LNCAP (cell line): ENCODE measurements around the gene HDAC10.

Experiments used
- TF ChIP-seq, protein P1 (sequence below): fragments of 450-650 bp; IDR thresholded peaks from 2 replicates; pipeline ENCODE4 v1.5.1; 2017; ENCODE audit warnings: mild to moderate bottlenecking

Gene HDAC10

DNA sequence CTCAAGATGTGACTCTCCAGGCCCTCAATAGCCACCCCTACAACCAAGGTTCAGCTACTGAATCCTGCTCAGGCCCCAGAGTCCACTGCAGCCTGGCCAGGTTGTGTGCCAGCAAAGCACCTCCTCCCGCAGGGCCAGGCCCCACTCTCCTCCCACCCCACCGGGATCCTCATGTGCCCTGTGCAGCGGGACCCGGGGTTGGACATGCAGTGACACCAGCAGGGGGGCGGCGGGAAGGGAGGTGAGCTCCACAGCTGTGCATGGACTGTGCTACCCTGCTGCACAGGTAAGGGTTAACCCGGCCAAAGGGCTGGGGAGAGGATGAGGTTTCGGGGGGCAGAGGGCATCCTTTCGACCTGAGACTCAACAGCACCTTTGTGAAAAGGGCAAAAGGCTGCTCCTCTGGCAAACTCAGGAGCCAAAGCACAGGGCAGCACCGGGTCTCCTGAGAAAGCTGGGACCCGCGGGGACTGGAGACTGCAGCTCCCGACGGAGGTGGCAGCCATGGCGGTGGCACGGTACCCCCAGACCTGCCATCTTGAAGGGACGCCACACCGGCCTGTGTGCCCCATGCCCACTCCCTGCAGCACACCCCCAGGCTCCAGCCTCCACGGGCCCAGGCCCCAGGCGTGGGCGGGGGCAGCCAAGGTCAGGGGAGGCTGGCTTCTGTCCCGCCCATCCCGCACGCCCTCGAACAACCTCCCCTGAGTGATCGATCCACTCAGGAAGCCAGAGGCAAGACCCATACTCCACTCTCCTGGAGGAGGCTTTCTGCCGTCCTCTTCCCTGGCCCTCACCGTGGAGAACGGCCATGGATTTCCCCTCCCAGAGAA, 45.8 kb upstream of the HDAC10 start:
- TF ChIP-seq, protein P1, sequence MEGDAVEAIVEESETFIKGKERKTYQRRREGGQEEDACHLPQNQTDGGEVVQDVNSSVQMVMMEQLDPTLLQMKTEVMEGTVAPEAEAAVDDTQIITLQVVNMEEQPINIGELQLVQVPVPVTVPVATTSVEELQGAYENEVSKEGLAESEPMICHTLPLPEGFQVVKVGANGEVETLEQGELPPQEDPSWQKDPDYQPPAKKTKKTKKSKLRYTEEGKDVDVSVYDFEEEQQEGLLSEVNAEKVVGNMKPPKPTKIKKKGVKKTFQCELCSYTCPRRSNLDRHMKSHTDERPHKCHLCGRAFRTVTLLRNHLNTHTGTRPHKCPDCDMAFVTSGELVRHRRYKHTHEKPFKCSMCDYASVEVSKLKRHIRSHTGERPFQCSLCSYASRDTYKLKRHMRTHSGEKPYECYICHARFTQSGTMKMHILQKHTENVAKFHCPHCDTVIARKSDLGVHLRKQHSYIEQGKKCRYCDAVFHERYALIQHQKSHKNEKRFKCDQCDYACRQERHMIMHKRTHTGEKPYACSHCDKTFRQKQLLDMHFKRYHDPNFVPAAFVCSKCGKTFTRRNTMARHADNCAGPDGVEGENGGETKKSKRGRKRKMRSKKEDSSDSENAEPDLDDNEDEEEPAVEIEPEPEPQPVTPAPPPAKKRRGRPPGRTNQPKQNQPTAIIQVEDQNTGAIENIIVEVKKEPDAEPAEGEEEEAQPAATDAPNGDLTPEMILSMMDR: no peak

DNA sequence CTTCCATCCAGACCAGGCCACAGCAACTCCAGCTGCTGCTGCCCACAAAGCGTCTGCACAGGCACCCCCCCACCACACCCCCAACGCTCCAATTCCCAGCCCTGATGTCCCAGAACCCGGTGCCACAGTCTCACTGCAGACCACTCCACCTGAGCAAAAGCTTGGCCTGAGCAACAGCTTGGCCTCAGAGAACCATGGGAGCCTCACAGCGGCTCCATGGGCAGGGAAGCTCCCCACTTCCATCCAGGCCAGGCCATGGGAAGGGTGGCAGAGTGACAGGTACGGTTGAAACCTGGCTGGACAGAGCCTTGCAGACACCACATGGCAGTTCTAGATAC, 43.2 kb upstream of the HDAC10 start:
- TF ChIP-seq, protein P1: no peak

DNA sequence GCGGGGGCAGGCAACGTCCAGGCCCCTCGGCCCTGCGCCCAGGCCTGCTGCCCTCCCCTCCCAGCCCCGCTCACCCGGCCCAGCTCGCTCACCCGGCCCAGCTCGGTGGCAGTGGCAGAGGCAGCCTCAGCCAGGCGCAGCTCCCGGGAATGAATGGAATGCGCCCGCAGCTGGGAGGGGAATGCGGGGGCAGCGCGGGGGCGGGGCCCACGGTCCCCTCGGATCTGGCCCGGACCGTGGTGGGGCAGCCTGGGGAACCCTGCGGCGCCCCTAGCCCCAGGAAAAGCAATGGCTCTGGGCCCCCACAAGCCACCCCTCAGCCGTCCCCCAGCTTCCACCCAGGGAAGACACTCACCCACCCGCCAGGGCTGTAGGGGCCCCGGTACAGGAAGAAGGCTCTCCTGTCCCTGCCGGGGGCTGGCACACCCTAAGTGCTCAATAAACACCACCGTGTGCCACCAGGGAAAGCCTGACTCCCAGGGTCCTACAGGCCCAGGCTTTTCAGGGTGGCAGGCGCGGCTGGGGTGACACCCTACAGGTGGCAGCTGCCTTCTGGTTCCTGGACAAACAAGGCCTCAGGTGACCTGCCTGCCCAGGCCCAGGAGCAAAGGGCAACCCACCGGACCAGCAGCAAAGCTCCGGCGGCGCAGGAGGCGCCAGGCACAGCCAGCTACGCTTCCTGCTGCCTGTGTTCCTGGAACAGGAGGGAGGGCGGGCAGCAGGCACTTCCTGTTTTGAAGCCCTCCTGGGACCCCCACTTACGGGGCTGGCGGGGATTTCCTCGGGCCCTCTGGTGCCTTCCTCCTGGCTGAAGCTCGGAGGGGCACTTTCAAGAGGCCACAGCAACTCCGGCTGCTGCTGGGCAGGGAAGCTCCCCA, 42.6 kb upstream of the HDAC10 start:
- TF ChIP-seq, protein P1: no peak

DNA sequence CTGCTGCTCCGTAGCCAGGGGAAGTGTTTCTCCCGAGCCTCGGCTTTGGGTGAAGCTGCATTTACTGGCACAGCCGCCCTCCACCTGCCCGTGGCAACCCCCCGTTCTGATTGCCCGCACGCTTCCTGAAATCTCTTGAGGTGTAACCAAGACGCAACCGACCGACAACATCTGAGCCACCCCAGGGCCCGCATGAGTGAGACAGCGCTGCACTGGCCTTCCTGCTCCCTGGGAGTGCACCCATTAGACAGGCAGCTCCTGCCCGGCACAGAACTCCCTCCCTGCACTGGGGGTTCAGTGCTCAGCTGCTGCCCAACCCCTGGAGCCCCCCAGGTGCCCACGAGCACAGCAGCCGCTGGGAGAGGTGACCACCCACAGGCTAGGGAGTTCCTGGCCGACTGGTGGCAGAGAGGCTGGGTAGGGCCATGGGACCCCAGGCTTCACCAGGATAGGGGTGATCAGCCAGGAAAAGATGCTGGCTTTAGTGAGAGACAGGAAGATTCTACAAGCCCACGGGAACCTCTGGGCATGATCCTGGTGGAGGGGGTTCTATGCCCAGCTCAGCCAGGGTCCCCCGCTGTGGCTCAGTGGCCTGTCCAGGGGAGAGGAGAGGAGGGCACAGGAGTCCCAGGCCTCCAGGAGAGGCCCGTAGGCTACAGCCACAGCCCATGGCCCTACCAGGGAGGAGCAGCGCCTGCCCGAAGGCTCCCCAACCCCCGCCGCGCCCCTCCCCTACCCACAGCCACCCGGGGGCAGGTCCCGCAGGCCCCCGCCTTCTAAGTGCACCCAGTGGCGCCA, 41.8 kb upstream of the HDAC10 start:
- TF ChIP-seq, protein P1: no peak

DNA sequence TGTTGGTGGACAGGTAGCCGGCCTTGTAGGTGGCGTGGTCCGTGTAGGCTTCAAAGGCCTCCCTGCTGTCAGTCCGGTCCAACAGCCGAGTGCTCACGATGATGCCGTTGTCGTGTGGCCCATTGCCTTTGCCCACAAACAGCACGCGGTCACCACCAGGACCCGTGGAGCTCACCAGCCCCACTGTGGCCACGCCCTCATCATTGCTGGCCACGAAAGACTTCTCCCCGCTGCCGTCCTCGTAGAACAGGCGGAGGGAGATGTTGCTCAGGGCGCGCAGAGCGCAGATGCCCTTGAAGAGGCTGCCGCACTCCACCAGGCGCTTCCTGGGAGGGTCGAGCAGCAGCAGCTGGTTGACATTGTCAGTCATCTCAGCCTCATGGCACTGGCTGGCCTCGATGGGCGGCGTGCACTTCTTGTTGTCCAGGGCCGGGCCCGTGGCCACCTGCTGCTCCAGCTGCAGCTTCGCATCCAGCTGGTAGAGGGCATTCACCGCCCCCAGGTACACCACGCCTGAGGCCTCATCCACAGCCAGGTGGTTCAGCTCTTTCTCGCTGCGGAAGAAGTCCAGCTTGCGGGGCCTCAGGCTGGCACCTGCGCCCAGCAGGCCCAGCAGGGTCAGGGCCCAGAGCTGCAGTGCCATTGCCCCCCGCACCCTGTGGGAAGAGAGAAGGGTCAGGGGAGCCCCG, 39.0 kb upstream of the HDAC10 start:
- TF ChIP-seq, protein P1: no peak

DNA sequence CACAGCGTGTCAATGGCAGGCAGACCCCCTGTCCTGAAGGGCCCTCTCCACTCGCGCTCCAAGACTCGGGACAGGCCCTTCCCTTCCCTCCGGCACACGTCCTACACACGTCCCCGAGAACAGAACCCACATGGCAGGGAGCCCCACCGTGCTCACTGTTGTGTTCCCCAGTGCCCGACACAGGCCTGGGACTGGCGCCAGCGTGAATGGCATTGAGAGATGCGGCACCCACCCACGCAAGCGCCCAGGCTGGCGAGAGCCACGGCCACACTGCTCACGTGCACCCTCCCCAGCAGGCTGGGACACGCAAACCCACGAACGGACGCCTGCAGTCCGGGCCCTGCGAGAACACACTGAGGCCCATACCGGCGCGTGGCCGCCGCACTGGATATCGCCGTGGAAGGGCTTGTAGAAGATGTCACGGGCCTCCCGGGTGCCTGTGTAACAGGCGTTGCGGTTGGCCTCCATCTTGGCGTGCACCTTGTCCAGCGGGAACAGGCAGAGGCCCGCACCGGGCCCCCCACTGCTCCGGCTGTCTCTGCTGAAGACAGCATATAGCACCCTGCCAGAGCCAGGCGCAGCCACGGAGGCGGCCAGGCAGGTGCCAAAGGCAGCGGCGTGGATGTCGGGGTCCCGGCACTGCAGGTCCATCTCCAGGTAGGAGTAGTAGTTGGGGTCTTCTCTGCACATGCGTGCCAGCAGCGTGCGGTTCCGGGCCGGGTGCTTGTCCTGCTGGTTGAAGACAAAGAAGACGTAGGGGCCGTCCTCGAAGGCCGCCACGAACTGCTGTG, 38.3 kb upstream of the HDAC10 start:
- TF ChIP-seq, protein P1: no peak
